HepG2 (cell line): ENCODE data around the gene C3orf22. TPM values are rescaled to one million over a fixed set of nuclear protein-coding genes. Genes with fewer than 3 reads are reported as not detected.
A peak's percentile ranks its signal among the peaks of the same experiment; 100 is the strongest.

ENCODE experiments used
- CBX2 ChIP-seq, 2 experiments: fragments of 200-600 bp in 1 of 2; sonication (generic); formaldehyde crosslinking in 1 of 2; IDR thresholded peaks; 2 replicates each; pipeline versions ENCODE4 v1.7.0 to v1.8.1; 2018 to 2022; ENCODE audit warnings: low read depth in 2 of 2, low read length in 1 of 2, mild to moderate bottlenecking in 1 of 2, missing genetic modification reagents in 1 of 2
- EEA1 ChIP-seq: sonication (generic); formaldehyde crosslinking; IDR thresholded peaks from 2 replicates; pipeline ENCODE4 v1.5.1; 2020; ENCODE audit warnings: mild to moderate bottlenecking, missing genetic modification reagents, borderline replicate concordance
- MYNN ChIP-seq: sonication (generic); formaldehyde crosslinking; IDR thresholded peaks from 2 replicates; pipeline ENCODE4 v1.4.0; 2020; ENCODE audit warnings: mild to moderate bottlenecking, low read depth, missing genetic modification reagents
- SOX6 ChIP-seq, 2 experiments: fragments of 450-650 bp in 1 of 2; sonication (generic) in 1 of 2; formaldehyde crosslinking in 1 of 2; IDR thresholded peaks; 2 replicates each; pipeline versions ENCODE4 v1.4.0 to v1.6.1; 2017 to 2020; ENCODE audit warnings: antibody characterized with exemption in 1 of 2, mild to moderate bottlenecking in 1 of 2, missing genetic modification reagents in 1 of 2
- ZBTB3 ChIP-seq: sonication (generic); formaldehyde crosslinking; IDR thresholded peaks from 2 replicates; pipeline ENCODE4 v1.4.0; 2020; ENCODE audit warnings: low read depth, mild to moderate bottlenecking, moderate library complexity, missing genetic modification reagents, borderline replicate concordance
- ZBTB38 ChIP-seq: sonication (generic); formaldehyde crosslinking; IDR thresholded peaks from 2 replicates; pipeline ENCODE4 v1.5.1; 2020; ENCODE audit warnings: mild to moderate bottlenecking, missing genetic modification reagents
- ZBTB7A ChIP-seq: sonication (generic); formaldehyde crosslinking; IDR thresholded peaks from 2 replicates; pipeline ENCODE4 v1.8.0; 2022; ENCODE audit warnings: mild to moderate bottlenecking, missing genetic modification reagents
- ZNF136 ChIP-seq: sonication (generic); formaldehyde crosslinking; IDR thresholded peaks from 2 replicates; pipeline ENCODE4 v1.8.1; 2022; ENCODE audit warnings: low read depth, mild to moderate bottlenecking, moderate library complexity, missing genetic modification reagents
- ZNF644 ChIP-seq: IDR thresholded peaks from 2 replicates; pipeline ENCODE4 v1.6.1; 2016; ENCODE audit warnings: low read depth
- ZNF678 ChIP-seq: sonication (generic); formaldehyde crosslinking; IDR thresholded peaks from 2 replicates; pipeline ENCODE4 v1.4.0; 2020; ENCODE audit warnings: mild to moderate bottlenecking, missing genetic modification reagents
- polyA plus RNA-seq, 8 experiments: library from polyadenylated mRNA; depleted of rRNA in 3 of 8; stranded (reverse) in 7 of 8; unstranded in 1 of 8; fragments of >200 nt; fragmentation: Illumina TruSeq in 4 of 8; extraction: Trizol in 4 of 8; gene quantifications; 2 replicates each; pipeline versions ENCODE4 v1.2.1 to v1.2.3, GENCODE V29; 2011 to 2016; ENCODE audit warnings: low read depth in 4 of 8, missing spikeins in 1 of 8, mixed read lengths in 1 of 8; ENCODE audit not compliant: insufficient read depth in 1 of 8
- total RNA-seq, 5 experiments: library from RNA; depleted of rRNA; stranded (reverse); fragments of >200 nt; fragmentation: Illumina TruSeq; extraction: Trizol; gene quantifications; 2 replicates each; pipeline ENCODE4 v1.2.3, GENCODE V29; 2016; ENCODE audit warnings: low read depth in 1 of 5
- TF ChIP-seq, protein P1 (sequence below): sonication (generic); formaldehyde crosslinking; IDR thresholded peaks from 2 replicates; pipeline ENCODE4 v1.5.1; 2020; ENCODE audit warnings: mild to moderate bottlenecking, missing genetic modification reagents, moderate library complexity
- TF ChIP-seq, protein P2 (sequence below): sonication (generic); formaldehyde crosslinking; IDR thresholded peaks from 2 replicates; pipeline ENCODE4 v1.8.0; 2022; ENCODE audit warnings: mild to moderate bottlenecking, missing genetic modification reagents, borderline replicate concordance
- TF ChIP-seq, protein P3 (sequence below): sonication (generic); formaldehyde crosslinking; IDR thresholded peaks from 2 replicates; pipeline ENCODE4 v1.5.0; 2020; ENCODE audit warnings: mild to moderate bottlenecking, missing genetic modification reagents
- TF ChIP-seq, protein P4 (sequence below), 2 experiments: fragments of 450-650 bp in 1 of 2; sonication (generic) in 1 of 2; formaldehyde crosslinking; IDR thresholded peaks; 2 replicates each; pipeline versions ENCODE4 v1.5.0 to v1.8.0; 2020 to 2022; ENCODE audit warnings: mild to moderate bottlenecking in 1 of 2, missing genetic modification reagents in 1 of 2
- TF ChIP-seq, protein P5 (sequence below): sonication (generic); formaldehyde crosslinking; IDR thresholded peaks from 2 replicates; pipeline ENCODE4 v1.4.0; 2020; ENCODE audit warnings: missing genetic modification reagents
- TF ChIP-seq, protein P6 (sequence below): sonication (generic); formaldehyde crosslinking; IDR thresholded peaks from 2 replicates; pipeline ENCODE4 v1.8.1; 2023; ENCODE audit warnings: mild to moderate bottlenecking, moderate library complexity, missing genetic modification reagents

Gene C3orf22
- total and polyA plus RNA-seq, 2 of the 13 experiments (the other 11 are each of a cell fraction or from before 2014, with no cell fraction given), result not detected

DNA sequence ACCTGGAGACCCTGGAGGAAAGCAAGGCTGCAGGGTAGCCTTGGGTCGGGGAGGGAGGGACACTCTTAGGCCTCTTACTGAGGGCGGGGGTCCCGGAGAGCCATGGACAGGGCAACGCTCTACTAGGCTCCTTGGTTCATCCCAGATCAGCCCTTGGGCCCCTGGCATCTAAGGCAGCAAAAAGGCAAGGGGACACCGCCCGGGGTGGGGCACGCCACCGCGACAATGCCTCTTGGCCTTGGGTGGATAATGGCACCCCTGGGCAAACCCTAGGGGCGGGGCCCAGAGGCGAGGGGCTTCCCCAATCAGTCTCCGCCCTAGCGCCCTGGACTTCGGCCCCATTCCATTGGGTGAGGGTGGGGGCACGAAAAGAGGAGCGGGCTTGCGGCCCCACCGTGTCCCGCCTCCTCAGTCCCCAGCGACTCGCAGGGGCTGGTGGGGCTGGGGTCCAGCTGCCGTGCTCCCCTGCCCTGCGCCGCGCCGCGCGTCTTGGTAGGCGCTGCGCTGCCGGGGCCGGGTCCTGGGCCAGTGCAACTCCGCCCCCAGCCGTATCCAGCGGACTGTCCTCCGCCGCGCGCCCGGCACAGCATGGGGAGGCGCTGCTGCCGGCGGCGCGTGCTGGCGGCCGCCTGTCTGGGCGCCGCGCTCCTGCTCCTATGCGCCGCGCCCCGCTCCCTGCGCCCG is 34.8 kb downstream of the C3orf22 start, which contains the start of gene CHST13 (continued):
- peak; percentile 41; the same call in 1 of the 2 replicates for TF ChIP-seq ZNF644 (CRISPR knock-in tag)
- no peak for TF ChIP-seq CBX2 (IDR thresholded peaks at IDR 0.05; ENCODE audit: low read depth, low read length)
- no peak for TF ChIP-seq CBX2 (CRISPR knock-in tag; IDR thresholded peaks at IDR 0.05; ENCODE audit: low read depth)
- TF ChIP-seq, protein P1, sequence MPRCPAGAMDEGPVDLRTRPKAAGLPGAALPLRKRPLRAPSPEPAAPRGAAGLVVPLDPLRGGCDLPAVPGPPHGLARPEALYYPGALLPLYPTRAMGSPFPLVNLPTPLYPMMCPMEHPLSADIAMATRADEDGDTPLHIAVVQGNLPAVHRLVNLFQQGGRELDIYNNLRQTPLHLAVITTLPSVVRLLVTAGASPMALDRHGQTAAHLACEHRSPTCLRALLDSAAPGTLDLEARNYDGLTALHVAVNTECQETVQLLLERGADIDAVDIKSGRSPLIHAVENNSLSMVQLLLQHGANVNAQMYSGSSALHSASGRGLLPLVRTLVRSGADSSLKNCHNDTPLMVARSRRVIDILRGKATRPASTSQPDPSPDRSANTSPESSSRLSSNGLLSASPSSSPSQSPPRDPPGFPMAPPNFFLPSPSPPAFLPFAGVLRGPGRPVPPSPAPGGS, result peak; percentile 99
- TF ChIP-seq, protein P2, sequence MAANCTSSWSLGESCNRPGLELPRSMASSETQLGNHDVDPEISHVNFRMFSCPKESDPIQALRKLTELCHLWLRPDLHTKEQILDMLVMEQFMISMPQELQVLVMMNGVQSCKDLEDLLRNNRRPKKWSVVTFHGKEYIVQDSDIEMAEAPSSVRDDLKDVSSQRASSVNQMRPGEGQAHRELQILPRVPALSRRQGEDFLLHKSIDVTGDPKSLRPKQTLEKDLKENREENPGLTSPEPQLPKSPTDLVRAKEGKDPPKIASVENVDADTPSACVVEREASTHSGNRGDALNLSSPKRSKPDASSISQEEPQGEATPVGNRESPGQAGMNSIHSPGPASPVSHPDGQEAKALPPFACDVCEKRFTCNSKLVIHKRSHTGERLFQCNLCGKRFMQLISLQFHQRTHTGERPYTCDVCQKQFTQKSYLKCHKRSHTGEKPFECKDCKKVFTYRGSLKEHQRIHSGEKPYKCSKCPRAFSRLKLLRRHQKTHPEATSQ (CRISPR knock-in tag), result no peak
- peak; percentile 48; the same call in 1 of the 2 replicates for TF ChIP-seq ZBTB7A (CRISPR knock-in tag)
- TF ChIP-seq MYNN, result no peak
- no peak; the same call in 1 of the 2 replicates for TF ChIP-seq ZNF678 (CRISPR knock-in tag)
- TF ChIP-seq EEA1 (CRISPR knock-in tag), result peak; percentile 77
- TF ChIP-seq, protein P3, sequence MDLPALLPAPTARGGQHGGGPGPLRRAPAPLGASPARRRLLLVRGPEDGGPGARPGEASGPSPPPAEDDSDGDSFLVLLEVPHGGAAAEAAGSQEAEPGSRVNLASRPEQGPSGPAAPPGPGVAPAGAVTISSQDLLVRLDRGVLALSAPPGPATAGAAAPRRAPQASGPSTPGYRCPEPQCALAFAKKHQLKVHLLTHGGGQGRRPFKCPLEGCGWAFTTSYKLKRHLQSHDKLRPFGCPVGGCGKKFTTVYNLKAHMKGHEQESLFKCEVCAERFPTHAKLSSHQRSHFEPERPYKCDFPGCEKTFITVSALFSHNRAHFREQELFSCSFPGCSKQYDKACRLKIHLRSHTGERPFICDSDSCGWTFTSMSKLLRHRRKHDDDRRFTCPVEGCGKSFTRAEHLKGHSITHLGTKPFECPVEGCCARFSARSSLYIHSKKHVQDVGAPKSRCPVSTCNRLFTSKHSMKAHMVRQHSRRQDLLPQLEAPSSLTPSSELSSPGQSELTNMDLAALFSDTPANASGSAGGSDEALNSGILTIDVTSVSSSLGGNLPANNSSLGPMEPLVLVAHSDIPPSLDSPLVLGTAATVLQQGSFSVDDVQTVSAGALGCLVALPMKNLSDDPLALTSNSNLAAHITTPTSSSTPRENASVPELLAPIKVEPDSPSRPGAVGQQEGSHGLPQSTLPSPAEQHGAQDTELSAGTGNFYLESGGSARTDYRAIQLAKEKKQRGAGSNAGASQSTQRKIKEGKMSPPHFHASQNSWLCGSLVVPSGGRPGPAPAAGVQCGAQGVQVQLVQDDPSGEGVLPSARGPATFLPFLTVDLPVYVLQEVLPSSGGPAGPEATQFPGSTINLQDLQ (CRISPR knock-in tag), result peak; percentile 26; the same call in 1 of the 2 replicates
- TF ChIP-seq, protein P4, sequence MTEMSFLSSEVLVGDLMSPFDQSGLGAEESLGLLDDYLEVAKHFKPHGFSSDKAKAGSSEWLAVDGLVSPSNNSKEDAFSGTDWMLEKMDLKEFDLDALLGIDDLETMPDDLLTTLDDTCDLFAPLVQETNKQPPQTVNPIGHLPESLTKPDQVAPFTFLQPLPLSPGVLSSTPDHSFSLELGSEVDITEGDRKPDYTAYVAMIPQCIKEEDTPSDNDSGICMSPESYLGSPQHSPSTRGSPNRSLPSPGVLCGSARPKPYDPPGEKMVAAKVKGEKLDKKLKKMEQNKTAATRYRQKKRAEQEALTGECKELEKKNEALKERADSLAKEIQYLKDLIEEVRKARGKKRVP (CRISPR knock-in tag; IDR thresholded peaks at IDR 0.05), result 0 out of 4 replicates have a peak, but pooled peaks of 1 of the 2 experiments have one; percentile 5
- TF ChIP-seq, protein P5, sequence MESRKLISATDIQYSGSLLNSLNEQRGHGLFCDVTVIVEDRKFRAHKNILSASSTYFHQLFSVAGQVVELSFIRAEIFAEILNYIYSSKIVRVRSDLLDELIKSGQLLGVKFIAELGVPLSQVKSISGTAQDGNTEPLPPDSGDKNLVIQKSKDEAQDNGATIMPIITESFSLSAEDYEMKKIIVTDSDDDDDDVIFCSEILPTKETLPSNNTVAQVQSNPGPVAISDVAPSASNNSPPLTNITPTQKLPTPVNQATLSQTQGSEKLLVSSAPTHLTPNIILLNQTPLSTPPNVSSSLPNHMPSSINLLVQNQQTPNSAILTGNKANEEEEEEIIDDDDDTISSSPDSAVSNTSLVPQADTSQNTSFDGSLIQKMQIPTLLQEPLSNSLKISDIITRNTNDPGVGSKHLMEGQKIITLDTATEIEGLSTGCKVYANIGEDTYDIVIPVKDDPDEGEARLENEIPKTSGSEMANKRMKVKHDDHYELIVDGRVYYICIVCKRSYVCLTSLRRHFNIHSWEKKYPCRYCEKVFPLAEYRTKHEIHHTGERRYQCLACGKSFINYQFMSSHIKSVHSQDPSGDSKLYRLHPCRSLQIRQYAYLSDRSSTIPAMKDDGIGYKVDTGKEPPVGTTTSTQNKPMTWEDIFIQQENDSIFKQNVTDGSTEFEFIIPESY, result no peak
- TF ChIP-seq ZBTB38 (CRISPR knock-in tag), result 0 out of 2 replicates have a peak, but pooled peaks have one; percentile 35
- no peak for TF ChIP-seq ZBTB3 (CRISPR knock-in tag)
- TF ChIP-seq, protein P6, sequence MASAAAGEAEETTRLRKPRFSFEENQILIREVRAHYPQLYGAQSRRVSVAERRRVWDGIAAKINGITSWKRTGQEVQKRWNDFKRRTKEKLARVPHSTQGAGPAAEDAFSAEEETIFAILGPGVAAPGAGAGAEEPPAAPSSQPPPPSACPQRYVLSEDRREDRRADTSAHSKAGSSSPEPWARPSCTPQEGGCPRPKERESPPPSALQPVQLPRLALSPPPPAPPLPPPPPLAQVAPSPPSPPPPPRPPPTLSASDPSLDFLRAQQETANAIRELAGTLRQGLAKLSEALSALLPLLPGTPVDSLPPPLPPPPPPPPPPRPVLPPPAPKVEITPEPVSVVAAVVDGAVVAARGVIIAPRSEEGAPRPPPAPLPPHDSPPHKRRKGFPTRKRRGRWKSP (CRISPR knock-in tag), result peak; percentile 79
- TF ChIP-seq ZNF136 (CRISPR knock-in tag), result 0 out of 2 replicates have a peak, but pooled peaks have one; percentile 19
- TF ChIP-seq SOX6 (IDR thresholded peaks at IDR 0.05), result no peak
- peak; percentile 94 for TF ChIP-seq SOX6 (CRISPR knock-in tag; IDR thresholded peaks at IDR 0.05)
